ENCODE results near the gene PRR33. TPM values are rescaled to one million over a fixed set of nuclear protein-coding genes. Genes with fewer than 3 reads are reported as not detected.

The PRR33 gene
- total and polyA plus RNA-seq, 9 of the 15 experiments (the other 6 are each of a cell fraction or from before 2014, with no cell fraction given) = not detected

GRCh38 chr11:1909524-1909923 is 17.8 kb upstream of the PRR33 start:
- ATAC-seq (no peak), FAIRE-seq (no peak), DNase-seq (ENCODE audit: extremely low read depth in 1 of 4, low spot score in 3 of 4) (no peak)
- Histone ChIP-seq H3K9me3 (replicated peaks; ENCODE audit: control insufficient read depth, insufficient read depth, low read depth, low read length) (no peaks in the 10 kb centered on the region), H4K20me1 (replicated peaks; ENCODE audit: control insufficient read depth, insufficient read depth, low read length) (no peaks in the 10 kb centered on the region), H3K27ac (ENCODE audit: extremely low read depth, low read depth, low read length) (no peak overlapping the region), H3K4me1 (replicated peaks in 1 of 2; ENCODE audit: control insufficient read depth in 2 of 2, insufficient read depth in 2 of 2, low read length in 2 of 2) (no peaks in the 10 kb centered on the region), H3K9me1 (ENCODE audit: control insufficient read depth, insufficient read depth, low read length) (no peaks in the 10 kb centered on the region), H3K79me2 (ENCODE audit: control insufficient read depth, insufficient read depth, low read length) (no peaks in the 10 kb centered on the region), H3K4me3 (no peak overlapping the region), H3K36me3 (ENCODE audit: control insufficient read depth, insufficient read depth, low read length) (no peaks in the 10 kb centered on the region), H3K4me2 (ENCODE audit: insufficient read depth, low read length) (no peak overlapping the region), H3K27me3 (ENCODE audit: control insufficient read depth in 2 of 2, insufficient read depth in 2 of 2, low read length in 2 of 2) (peaks cover 45 to 66% of the 10 kb centered on the region in 2 experiments), H3K9ac (ENCODE audit: insufficient read depth in 1 of 2, low read depth in 2 of 2, low read length in 2 of 2) (no peak overlapping the region), H2AFZ (ENCODE audit: low read depth, low read length) (no peak overlapping the region)
- ChIA-PET CTCF (ENCODE audit: low intra/inter-chr PET ratio) (no interaction called here), POLR2A (interaction anchor here (0.8 kb wide), 1 partner anchor 26 kb away, joined by 3 read pairs; no protein-coding TSS in a partner anchor)
- WGBS (ENCODE audit: insufficient coverage, low coverage, missing lambda C conversion rate) = 1% methylated on average over 7 of the region's 7 CpGs
- TF ChIP-seq ZNF121 (CRISPR knock-in tag; conservative IDR thresholded peaks at IDR 0.05) = peak; percentile 55; the same call in 1 of the 2 replicates
- no peak for TF ChIP-seq ETV5 (CRISPR knock-in tag; IDR thresholded peaks at IDR 0.05; ENCODE audit: low read depth)
- BruUV-seq (replicated peaks) = no TSS peak
- in situ Hi-C loops (cut with MboI) (no loop called here), intact Hi-C loops (cut with micrococcal nuclease) (no loop called here)

- no peak for TF ChIP-seq XRCC5 (IDR thresholded peaks at IDR 0.05; ENCODE audit: low read depth, low read length)
- no peak for TF ChIP-seq MYNN (IDR thresholded peaks at IDR 0.05)
- no peak for TF ChIP-seq MYNN (CRISPR knock-in tag; IDR thresholded peaks at IDR 0.05)
- TF ChIP-seq ZFX (CRISPR knock-in tag; IDR thresholded peaks at IDR 0.05) = no peak
- no peak for TF ChIP-seq ZNF311 (CRISPR knock-in tag; IDR thresholded peaks at IDR 0.05)
- no peak for TF ChIP-seq RBM17 (IDR thresholded peaks at IDR 0.05; ENCODE audit: borderline replicate concordance, low read depth, low read length)
- no peak for TF ChIP-seq ADNP (tag; IDR thresholded peaks at IDR 0.05)
- TF ChIP-seq EP300 (IDR thresholded peaks at IDR 0.05; ENCODE audit: low read length) = no peak
- TF ChIP-seq PRPF4 (IDR thresholded peaks at IDR 0.05; ENCODE audit: insufficient read depth, low read depth, low read length, poor library complexity, severe bottlenecking) = no peak
- Histone ChIP-seq H3K4me2 (ENCODE audit: insufficient read depth, low read length) (no peak overlapping the region), H4K20me1 (replicated peaks; ENCODE audit: control insufficient read depth, insufficient read depth, low read length) (no peaks in the 10 kb centered on the region), H3K27me3 (ENCODE audit: control insufficient read depth in 2 of 2, insufficient read depth in 2 of 2, low read length in 2 of 2) (peaks cover 48 to 64% of the 10 kb centered on the region in 2 experiments), H3K9me3 (replicated peaks; ENCODE audit: control insufficient read depth, insufficient read depth, low read depth, low read length) (no peaks in the 10 kb centered on the region), H3K9ac (ENCODE audit: insufficient read depth in 1 of 2, low read depth in 2 of 2, low read length in 2 of 2) (no peak overlapping the region), H3K4me3 (no peak overlapping the region), H3K4me1 (replicated peaks in 1 of 2; ENCODE audit: control insufficient read depth in 2 of 2, insufficient read depth in 2 of 2, low read length in 2 of 2) (no peaks in the 10 kb centered on the region), H3K36me3 (ENCODE audit: control insufficient read depth, insufficient read depth, low read length) (no peaks in the 10 kb centered on the region), H2AFZ (ENCODE audit: low read depth, low read length) (no peak overlapping the region), H3K27ac (ENCODE audit: extremely low read depth, low read depth, low read length) (no peak overlapping the region), H3K9me1 (ENCODE audit: control insufficient read depth, insufficient read depth, low read length) (no peaks in the 10 kb centered on the region), H3K79me2 (ENCODE audit: control insufficient read depth, insufficient read depth, low read length) (no peaks in the 10 kb centered on the region)
- in situ Hi-C loops (cut with MboI) = no loop called here
- POLR2A ChIA-PET = interaction anchor here (1.0 kb wide), 1 partner anchor 11 kb away, joined by 4 read pairs; the partner anchor contains the start of gene TNNT3
- DNase-seq (ENCODE audit: extremely low read depth in 1 of 4, low spot score in 3 of 4) (no peak), FAIRE-seq (no peak), ATAC-seq (no peak)
- intact Hi-C loops (cut with micrococcal nuclease) = no loop called here
- WGBS (ENCODE audit: insufficient coverage, low coverage, missing lambda C conversion rate) = 11% methylated on average over 9 of the region's 9 CpGs
- no TSS peak for BruUV-seq (replicated peaks)
- CTCF ChIA-PET (ENCODE audit: low intra/inter-chr PET ratio) = no interaction called here
Observed at GRCh38 chr11:1908618-1909017, 16.9 kb upstream of the PRR33 start.

All from K562 (cell line).